Measurements from ENCODE around the gene RWDD2A. TPM values are rescaled to one million over a fixed set of nuclear protein-coding genes. Genes with fewer than 3 reads are reported as not detected.

Gene RWDD2A
- 1 to 10 TPM in 1 of 2 experiments, under 1 TPM in 1; 0.91 to 1.3 TPM for total RNA-seq

DNA sequence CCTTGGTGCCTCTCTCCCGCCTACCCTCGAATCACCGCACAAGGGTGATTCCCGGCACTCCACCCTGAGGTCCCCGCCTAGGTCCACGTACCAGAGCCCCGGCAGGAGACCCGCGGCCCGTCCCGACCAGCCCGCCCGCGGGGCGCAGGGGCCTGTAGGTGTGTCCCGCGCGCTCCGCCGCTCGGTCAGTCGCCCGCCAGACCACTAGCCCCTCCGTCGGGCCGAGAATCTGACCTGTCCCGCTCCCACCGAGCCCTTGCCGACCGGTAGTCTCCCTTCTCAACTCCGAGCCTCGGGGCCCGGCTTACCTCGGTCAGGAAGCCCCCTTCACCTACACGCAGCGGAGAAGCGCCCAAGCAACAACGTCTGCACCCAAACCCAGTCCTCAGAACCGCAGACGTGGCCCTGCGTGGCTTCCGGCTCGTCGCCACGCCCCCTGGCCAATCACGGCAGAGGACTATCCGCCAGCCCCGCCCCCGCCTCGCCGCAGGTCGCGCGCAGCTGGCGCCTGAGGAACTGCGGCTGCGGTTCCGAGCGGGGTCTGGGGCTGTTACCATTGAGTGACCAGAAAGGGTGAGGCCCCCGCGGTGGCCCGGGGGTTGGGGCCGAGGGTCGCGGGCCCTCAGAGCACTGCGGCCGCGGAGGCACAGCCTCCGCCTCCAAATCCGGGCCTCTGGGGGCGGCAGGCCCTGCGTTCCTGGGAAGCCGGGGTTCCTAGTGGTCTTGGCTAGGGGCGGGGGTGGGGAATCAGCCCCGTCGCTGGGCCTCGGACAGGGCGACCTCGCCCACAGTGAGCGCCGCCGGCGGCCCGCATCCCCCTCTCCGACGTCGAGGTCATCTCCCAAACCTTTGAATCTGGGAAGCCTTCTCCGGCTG is at the start of gene RWDD2A, which contains the start of gene PGM3:
Gene RWDD2A (plus strand): TSS at position 487 of the 876 bp plus-strand sequence. CDS start 1,095 bp downstream, outside the sequence.
Gene PGM3 (minus strand): TSS at position 395 of the 876 bp plus-strand sequence. CDS start 2,253 bp downstream, outside the sequence.
- peaks cover 26% of the 10 kb centered on the region for H3K4me1 Mint-ChIP-seq
- CTCF ChIA-PET = interaction anchor here (1.0 to 4.0 kb wide), 3 partner anchors 22 to 139 kb away, joined by 3 to 34 read pairs (median 3); partner anchors contain the start of genes DOP1A and UBE3D

DNA sequence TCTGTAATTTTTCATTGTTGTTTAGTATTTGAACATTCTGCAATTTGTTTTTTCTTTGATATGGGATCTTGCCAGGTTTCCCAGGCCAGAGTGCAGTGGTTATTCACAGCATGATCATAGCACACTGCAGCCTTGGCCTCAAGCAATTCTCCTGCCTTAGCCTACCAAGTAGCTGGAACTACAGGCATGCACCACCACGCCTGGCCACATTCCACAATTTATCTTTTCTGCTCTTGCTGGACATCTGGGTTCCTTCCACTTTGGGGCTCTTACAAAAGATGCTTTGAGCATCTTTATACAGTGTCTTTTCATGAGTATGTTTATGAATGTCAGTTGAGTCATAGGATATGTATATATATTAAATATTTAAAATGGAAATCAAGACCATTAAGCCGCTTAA is 42.0 kb upstream of the RWDD2A start:
- no peak for DNase-seq
- no peak overlapping the region for H3K4me3 Mint-ChIP-seq
- no peaks in the 10 kb centered on the region for H3K27me3 Mint-ChIP-seq
- H3K27ac Mint-ChIP-seq = no peak overlapping the region
- H3K36me3 Mint-ChIP-seq = peaks cover 27% of the 10 kb centered on the region
- CTCF ChIA-PET = no interaction called here
- no peaks in the 10 kb centered on the region for H3K4me1 Mint-ChIP-seq
- no peaks in the 10 kb centered on the region for H3K9me3 Mint-ChIP-seq (ENCODE audit: low read depth)
- no peak for ATAC-seq

More for the DNA sequence above, at the start of gene RWDD2A, which contains the start of gene PGM3:
- peaks cover 9% of the 10 kb centered on the region for H3K27me3 Mint-ChIP-seq
- H3K27ac Mint-ChIP-seq = peak within 1 kb of the TSS; percentile 93
- peak within 1 kb of the TSS; percentile 98 for H3K4me3 Mint-ChIP-seq
- DNase-seq (peak; percentile 92), ATAC-seq (peak; percentile 97)
- H3K36me3 Mint-ChIP-seq = peaks cover 5% of the 10 kb centered on the region
- H3K9me3 Mint-ChIP-seq (ENCODE audit: low read depth) = no peaks in the 10 kb centered on the region

DNA sequence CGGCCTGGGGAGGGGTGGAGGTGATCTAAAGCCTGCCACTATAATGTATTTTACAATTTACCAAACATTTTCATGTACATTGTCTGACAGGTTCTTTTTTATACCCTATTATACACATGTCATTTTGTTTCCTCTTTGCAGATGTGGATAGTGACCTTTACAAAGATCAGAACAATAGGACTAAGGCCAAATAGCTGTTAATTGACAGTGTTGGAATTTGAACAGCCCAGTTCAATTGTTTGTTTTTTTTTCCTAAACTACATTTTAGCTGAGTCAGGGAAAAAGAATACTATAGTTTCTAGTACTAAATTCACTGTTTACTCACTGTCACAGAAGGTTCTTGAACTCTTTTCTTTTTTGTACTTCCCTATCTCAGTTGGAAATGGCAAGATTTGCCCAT is 40.2 kb upstream of the RWDD2A start:
- no peaks in the 10 kb centered on the region for H3K4me1 Mint-ChIP-seq
- no peak overlapping the region for H3K4me3 Mint-ChIP-seq
- no peak overlapping the region for H3K27ac Mint-ChIP-seq
- no peak for ATAC-seq
- H3K36me3 Mint-ChIP-seq = peaks cover 33% of the 10 kb centered on the region
- H3K9me3 Mint-ChIP-seq (ENCODE audit: low read depth) = no peaks in the 10 kb centered on the region
- CTCF ChIA-PET = interaction anchor here (0.7 kb wide), 1 partner anchor 704 kb away, joined by 4 read pairs; no protein-coding TSS in a partner anchor
- no peak for DNase-seq
- H3K27me3 Mint-ChIP-seq = no peaks in the 10 kb centered on the region

DNA sequence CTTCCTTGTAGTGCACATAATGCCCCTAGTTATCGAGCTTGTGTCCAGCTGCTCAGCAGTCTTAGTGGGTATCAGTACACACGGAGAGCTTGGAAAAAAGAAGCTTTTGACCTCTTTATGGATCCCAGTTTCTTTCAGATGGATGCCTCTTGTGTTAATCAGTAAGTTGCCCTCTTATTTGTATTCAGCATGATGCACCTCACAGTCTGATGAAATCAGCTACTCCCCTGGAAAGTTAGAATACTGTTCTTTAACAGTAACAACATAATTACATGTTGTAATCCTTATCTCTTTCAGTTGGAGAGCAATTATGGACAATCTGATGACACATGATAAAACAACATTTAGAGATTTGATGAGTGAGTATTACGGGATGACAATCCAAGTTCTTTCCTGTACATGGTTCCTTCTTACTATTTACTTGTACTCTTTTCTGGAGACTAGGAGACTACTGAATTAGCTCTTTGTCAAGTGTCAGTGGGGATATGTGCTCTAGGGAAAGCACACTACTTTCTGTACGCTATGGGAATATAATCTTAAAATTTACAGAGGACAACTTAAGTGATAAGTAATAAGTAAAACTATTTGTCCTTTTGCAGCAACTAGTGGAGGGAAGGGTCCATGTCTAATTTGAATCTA is 39.2 kb upstream of the RWDD2A start:
- DNase-seq = no peak
- no peak overlapping the region for H3K4me3 Mint-ChIP-seq
- no peak overlapping the region for H3K27ac Mint-ChIP-seq
- H3K9me3 Mint-ChIP-seq (ENCODE audit: low read depth) = no peaks in the 10 kb centered on the region
- no peak for ATAC-seq
- CTCF ChIA-PET = interaction anchor here (0.8 kb wide), 1 partner anchor 86 kb away, joined by 3 read pairs; the partner anchor contains the start of gene DOP1A
- H3K36me3 Mint-ChIP-seq = peaks cover 31% of the 10 kb centered on the region
- no peaks in the 10 kb centered on the region for H3K4me1 Mint-ChIP-seq
- H3K27me3 Mint-ChIP-seq = no peaks in the 10 kb centered on the region

DNA sequence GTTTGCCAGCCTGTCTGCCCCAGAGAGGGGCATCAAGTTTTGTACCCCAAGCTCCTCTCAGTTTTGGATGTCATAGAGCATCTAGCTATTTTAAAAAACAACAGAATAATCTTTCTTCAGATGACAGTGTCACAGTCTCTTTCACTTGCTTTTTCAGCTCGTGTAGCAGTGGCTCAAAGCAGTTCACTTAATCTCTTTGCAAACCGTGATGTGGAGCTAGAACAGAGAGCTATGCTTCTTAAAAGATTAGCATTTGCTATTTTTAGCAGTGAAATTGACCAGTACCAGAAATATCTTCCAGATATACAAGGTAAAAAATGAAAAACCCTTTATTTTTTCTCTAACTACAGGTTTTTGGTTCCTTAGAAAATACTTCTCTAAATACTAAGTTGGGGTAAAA is 37.4 kb upstream of the RWDD2A start:
- H3K27me3 Mint-ChIP-seq = no peaks in the 10 kb centered on the region
- H3K36me3 Mint-ChIP-seq = peaks cover 36% of the 10 kb centered on the region
- H3K4me3 Mint-ChIP-seq = no peak overlapping the region
- no peak for ATAC-seq
- CTCF ChIA-PET = no interaction called here
- DNase-seq = no peak
- no peak overlapping the region for H3K27ac Mint-ChIP-seq
- no peaks in the 10 kb centered on the region for H3K4me1 Mint-ChIP-seq
- H3K9me3 Mint-ChIP-seq (ENCODE audit: low read depth) = no peaks in the 10 kb centered on the region

DNA sequence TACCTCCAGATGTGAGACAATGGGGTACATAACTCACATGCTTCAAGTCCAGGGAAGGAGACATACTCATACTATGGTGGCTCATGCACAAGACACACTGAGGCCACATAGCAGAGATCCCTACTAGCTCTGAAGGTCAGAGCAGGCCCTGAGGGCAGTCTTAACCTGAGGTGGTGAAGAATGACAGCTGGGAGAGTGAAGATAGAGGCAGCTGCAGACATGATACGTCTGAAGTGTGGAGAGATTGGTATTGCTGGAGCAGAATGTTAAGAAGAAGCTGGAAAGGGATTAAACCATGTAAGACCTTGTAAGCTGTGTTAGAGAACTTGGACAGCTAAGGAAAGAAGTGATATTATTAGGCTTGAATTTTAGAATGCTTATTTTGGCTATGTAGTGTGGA is 33.0 kb upstream of the RWDD2A start:
- DNase-seq (no peak), ATAC-seq (no peak)
- peaks cover 41% of the 10 kb centered on the region for H3K36me3 Mint-ChIP-seq
- no peak overlapping the region for H3K4me3 Mint-ChIP-seq
- CTCF ChIA-PET = interaction anchor here (1.1 kb wide), 1 partner anchor 20 kb away, joined by 3 read pairs; no protein-coding TSS in a partner anchor
- H3K9me3 Mint-ChIP-seq (ENCODE audit: low read depth) = no peaks in the 10 kb centered on the region
- H3K27ac Mint-ChIP-seq = no peak overlapping the region
- no peaks in the 10 kb centered on the region for H3K27me3 Mint-ChIP-seq
- H3K4me1 Mint-ChIP-seq = no peaks in the 10 kb centered on the region

DNA sequence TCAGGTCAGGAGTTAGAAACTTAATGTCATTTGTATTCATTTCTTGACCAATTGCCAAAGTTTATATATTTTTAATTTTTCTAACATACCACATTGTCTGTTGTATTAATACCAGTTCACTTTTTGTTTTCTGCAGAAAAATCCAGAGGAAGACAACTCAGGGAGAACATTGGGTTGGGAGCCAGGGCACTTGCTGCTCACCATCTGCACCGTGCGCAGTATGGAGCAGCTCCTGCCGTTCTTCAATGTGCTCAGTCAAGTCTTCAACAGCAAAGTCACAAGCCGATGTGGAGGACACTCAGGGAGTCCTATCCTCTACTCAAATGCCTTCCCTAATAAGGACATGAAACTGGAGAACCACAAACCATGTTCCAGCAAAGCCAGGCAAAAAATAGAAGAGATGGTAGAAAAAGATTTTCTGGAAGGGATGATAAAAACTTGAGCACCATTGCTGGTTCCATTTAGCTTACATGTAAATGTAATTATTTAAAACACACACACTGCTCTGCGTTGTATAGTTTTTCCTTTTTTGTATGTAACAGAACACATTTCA is 25.4 kb upstream of the RWDD2A start:
- H3K27ac Mint-ChIP-seq = no peak overlapping the region
- ATAC-seq (no peak), DNase-seq (no peak)
- no peak overlapping the region for H3K4me3 Mint-ChIP-seq
- CTCF ChIA-PET = interaction anchor here (1.0 to 1.6 kb wide), 2 partner anchors 17 to 102 kb away, joined by 3 to 5 read pairs; partner anchors contain the start of gene UBE3D
- peaks cover 54% of the 10 kb centered on the region for H3K36me3 Mint-ChIP-seq
- no peaks in the 10 kb centered on the region for H3K9me3 Mint-ChIP-seq (ENCODE audit: low read depth)
- H3K27me3 Mint-ChIP-seq = no peaks in the 10 kb centered on the region
- H3K4me1 Mint-ChIP-seq = no peaks in the 10 kb centered on the region

DNA sequence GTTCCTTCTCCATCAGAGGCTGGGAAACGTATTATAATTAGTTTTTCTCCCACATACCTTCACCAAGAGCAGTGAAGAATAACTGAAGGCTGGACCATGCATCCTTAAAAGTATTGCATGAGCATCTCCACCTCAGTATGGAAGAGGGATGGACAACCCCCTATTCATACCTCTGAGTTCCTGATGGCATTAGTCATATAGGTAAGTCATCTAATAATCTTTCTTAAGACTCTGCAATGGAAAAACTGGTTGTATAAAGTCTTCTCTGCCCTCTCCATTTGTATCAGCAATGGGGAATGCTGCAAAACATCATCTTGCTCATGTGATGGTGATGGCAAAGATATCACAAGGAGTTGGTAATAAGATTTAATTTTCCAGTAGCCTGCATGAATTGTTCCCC is 24.6 kb upstream of the RWDD2A start:
- Mint-ChIP-seq H3K4me3 (no peak overlapping the region), H3K27me3 (no peaks in the 10 kb centered on the region), H3K27ac (no peak overlapping the region), H3K4me1 (no peaks in the 10 kb centered on the region), H3K36me3 (peaks cover 54% of the 10 kb centered on the region), H3K9me3 (ENCODE audit: low read depth) (no peaks in the 10 kb centered on the region)
- DNase-seq = no peak
- CTCF ChIA-PET = no interaction called here
- no peak for ATAC-seq

DNA sequence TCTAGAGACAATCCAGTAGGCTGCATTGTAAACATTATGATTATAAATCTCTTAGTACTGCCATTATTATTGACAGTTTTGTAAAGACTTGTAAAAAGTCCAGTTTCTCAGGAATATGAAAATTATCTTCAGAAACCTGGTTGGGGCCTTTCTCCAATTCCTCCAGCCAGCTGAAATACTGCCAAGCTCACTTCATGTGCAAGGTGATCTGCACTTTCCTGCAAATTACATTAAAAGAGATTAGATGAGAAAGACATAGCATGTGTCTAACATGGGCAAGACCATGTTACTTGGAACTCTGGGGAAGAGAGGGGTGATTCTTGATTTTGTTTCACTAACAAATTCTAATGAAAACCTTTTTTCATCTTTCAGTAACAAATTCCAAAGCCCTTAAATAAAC is 24.1 kb upstream of the RWDD2A start:
- Mint-ChIP-seq H3K27ac (no peak overlapping the region), H3K9me3 (ENCODE audit: low read depth) (no peaks in the 10 kb centered on the region), H3K36me3 (peaks cover 54% of the 10 kb centered on the region), H3K4me1 (no peaks in the 10 kb centered on the region), H3K4me3 (no peak overlapping the region), H3K27me3 (no peaks in the 10 kb centered on the region)
- ATAC-seq (no peak), DNase-seq (no peak)
- CTCF ChIA-PET = interaction anchor here (0.6 kb wide), 1 partner anchor 63 kb away, joined by 3 read pairs; no protein-coding TSS in a partner anchor

DNA sequence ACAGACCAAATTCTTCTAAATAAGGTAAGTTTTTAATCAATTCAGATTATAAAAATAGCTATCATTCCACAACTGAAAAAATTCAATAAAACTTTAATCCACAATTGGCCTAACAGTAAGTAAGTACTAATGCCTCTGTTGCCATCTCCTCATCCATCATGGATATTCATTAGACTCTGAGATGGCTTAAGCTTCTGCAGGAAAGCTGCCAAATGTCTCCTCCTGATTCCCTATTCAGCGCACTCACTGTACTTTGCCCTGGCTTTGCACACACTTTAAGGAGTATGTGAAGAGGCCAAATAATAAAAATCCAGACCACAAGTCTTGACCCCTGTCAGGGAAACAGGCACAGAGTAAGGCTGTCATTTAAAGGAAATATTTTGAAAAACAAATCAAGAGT is 23.6 kb upstream of the RWDD2A start:
- Mint-ChIP-seq H3K36me3 (peaks cover 53% of the 10 kb centered on the region), H3K27me3 (no peaks in the 10 kb centered on the region), H3K9me3 (ENCODE audit: low read depth) (no peaks in the 10 kb centered on the region), H3K27ac (no peak overlapping the region), H3K4me3 (no peak overlapping the region), H3K4me1 (no peaks in the 10 kb centered on the region)
- no peak for ATAC-seq
- no peak for DNase-seq
- CTCF ChIA-PET = interaction anchor here (0.6 kb wide), 1 partner anchor 63 kb away, joined by 3 read pairs; no protein-coding TSS in a partner anchor

DNA sequence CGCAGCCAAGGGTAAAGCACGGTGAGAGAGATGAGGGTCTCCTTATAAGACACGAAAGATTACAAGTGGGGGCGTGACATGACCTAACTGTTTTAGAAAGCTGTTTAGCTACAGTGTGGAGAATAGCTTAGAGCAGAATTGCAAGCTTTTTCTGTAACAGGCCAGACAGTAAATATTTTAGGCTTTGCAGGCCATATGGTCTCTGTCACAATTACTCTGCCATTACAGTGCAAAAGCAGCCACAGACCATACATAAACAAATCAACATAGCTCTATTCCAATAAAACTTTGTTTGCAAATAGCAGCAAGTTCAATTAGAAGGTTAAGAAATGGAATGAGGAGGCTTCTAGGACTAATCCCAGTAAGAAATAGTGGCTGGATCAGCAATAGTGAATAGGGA is 16.9 kb upstream of the RWDD2A start:
- ATAC-seq (no peak), DNase-seq (no peak)
- Mint-ChIP-seq H3K27ac (no peak overlapping the region), H3K36me3 (peaks cover 18% of the 10 kb centered on the region), H3K9me3 (ENCODE audit: low read depth) (no peaks in the 10 kb centered on the region), H3K4me1 (peaks cover 2% of the 10 kb centered on the region), H3K27me3 (no peaks in the 10 kb centered on the region), H3K4me3 (no peak overlapping the region)
- CTCF ChIA-PET = no interaction called here

DNA sequence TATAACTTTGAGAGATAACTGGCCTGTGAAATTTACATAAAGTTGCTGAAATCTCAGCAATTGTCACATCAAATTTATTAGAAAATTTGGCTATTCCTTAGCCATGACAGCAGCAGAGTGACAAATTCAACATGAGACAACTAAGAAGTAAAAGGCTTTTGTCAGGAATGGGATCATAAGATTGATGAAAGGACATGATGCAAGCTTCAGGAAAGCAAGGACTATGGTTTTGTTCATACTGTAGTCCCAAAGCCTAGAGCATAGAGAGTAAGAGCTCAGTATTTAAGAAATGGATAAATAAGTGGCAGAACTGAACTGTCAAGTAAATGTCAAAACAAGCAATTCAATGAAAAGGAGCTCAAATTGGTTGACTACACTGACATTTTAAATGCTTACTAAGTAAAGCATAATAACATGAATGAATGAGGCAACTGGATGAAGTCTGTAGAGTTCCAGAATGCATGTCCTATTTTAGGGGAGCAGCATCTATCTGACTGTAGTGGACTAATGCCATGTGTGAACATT is 12.7 kb upstream of the RWDD2A start:
- CTCF ChIA-PET = interaction anchor here (0.8 to 1.0 kb wide), 2 partner anchors 41 to 115 kb away, joined by 3 read pairs; partner anchors contain the start of gene UBE3D
- peaks cover 35% of the 10 kb centered on the region for H3K36me3 Mint-ChIP-seq
- DNase-seq = no peak
- H3K4me1 Mint-ChIP-seq = peaks cover 4% of the 10 kb centered on the region
- H3K4me3 Mint-ChIP-seq = no peak overlapping the region
- no peak for ATAC-seq
- H3K27ac Mint-ChIP-seq = no peak overlapping the region
- H3K27me3 Mint-ChIP-seq = no peaks in the 10 kb centered on the region
- no peaks in the 10 kb centered on the region for H3K9me3 Mint-ChIP-seq (ENCODE audit: low read depth)

DNA sequence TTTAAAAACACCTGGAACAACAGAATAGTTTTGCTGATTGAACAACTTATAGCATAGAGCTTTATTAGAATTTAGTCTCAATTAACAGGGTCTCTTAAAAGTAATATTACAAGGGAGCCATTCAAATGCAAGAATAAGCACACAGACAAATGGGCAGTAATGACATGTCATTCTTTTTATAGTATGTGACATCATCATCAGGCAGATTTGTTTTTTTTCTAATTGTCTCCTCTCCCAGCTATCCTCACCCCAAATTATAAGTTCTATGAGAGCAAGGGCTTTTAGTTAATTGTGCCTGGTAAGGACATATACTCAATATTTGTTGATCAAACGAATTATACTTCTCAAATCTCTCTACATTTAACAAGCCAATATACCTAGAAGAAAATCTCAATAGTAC is 11.0 kb upstream of the RWDD2A start:
- peaks cover 4% of the 10 kb centered on the region for H3K4me1 Mint-ChIP-seq
- H3K36me3 Mint-ChIP-seq = peaks cover 33% of the 10 kb centered on the region
- H3K27ac Mint-ChIP-seq = no peak overlapping the region
- ATAC-seq = no peak
- H3K9me3 Mint-ChIP-seq (ENCODE audit: low read depth) = no peaks in the 10 kb centered on the region
- DNase-seq = no peak
- CTCF ChIA-PET = no interaction called here
- H3K4me3 Mint-ChIP-seq = no peak overlapping the region
- no peaks in the 10 kb centered on the region for H3K27me3 Mint-ChIP-seq
